Endothelial cell of umbilical vein (primary cell): ENCODE data around the gene PPP6R1. TPM values are rescaled to one million over a fixed set of nuclear protein-coding genes. Genes with fewer than 3 reads are reported as not detected.

Experiments used
- BruUV-seq: library from RNA; stranded (reverse); fragments of 400-500 nt; replicated peaks from 2 replicates; lab custom pipeline; 2021; lab: Mats Ljungman, UMichigan
- CTCF ChIA-PET: fragments of 300-600, 350-600 bp; sonication (Branson Sonifier 250); formaldehyde crosslinking; loops from one replicate; lab custom pipeline; 2021; ENCODE audit warnings: antibody characterized with exemption, inconsistent platforms; lab: Charles Lee
- POLR2A ChIA-PET: fragments of 300-600, 350-600 bp; sonication (Branson Sonifier 250); formaldehyde crosslinking; loops from one replicate; lab custom pipeline; 2021; ENCODE audit warnings: antibody characterized with exemption, inconsistent platforms; lab: Charles Lee
- DNase-seq: peaks from one replicate; pipeline ENCODE4 v3.0.0-alpha.2; 2011; ENCODE audit warnings: low read depth, low spot score
- FAIRE-seq: peaks from 2 replicates; lab custom pipeline; 2011; peaks lifted over from hg19 to GRCh38; lab: Jason Lieb, UNC
- H2AFZ ChIP-seq: 2 replicates; pipeline ENCODE4 v1.6.0; 2012; ENCODE audit warnings: low read depth, low read length, control low read depth, inconsistent platforms
- H3K27ac ChIP-seq: 2 replicates; pipeline ENCODE4 v1.5.1; 2011; ENCODE audit warnings: low read depth, mild to moderate bottlenecking, control low read depth, low read length, moderate library complexity; ENCODE audit not compliant: insufficient read depth
- H3K27me3 ChIP-seq, 2 experiments: 2 replicates each; pipeline versions ENCODE4 v1.6.0 to v1.6.1; 2011; ENCODE audit warnings: low read length in 2 of 2, mixed read lengths in 1 of 2; ENCODE audit not compliant: control insufficient read depth in 2 of 2, insufficient read depth in 2 of 2
- H3K36me3 ChIP-seq, 2 experiments: 2 replicates in 1 of 2; 3 replicates in 1 of 2; pipeline ENCODE4 v1.5.1; 2011; ENCODE audit warnings: low read length in 2 of 2, mild to moderate bottlenecking in 1 of 2, moderate library complexity in 1 of 2; ENCODE audit not compliant: control insufficient read depth in 2 of 2, insufficient read depth in 2 of 2; ENCODE audit errors: extremely low read depth in 1 of 2
- H3K4me1 ChIP-seq: 3 replicates; pipeline ENCODE4 v1.5.1; 2011; ENCODE audit warnings: mild to moderate bottlenecking, low read length; ENCODE audit not compliant: control insufficient read depth, insufficient read depth; ENCODE audit errors: extremely low read depth
- H3K4me2 ChIP-seq: 2 replicates; pipeline ENCODE4 v1.6.1; 2011; ENCODE audit warnings: low read length, control low read depth, mixed read lengths; ENCODE audit not compliant: insufficient read depth
- H3K4me3 ChIP-seq, 3 experiments: fragments of 200-600 bp in 1 of 3; sonication (generic), shearing (Covaris generic) in 1 of 3; replicated peaks in 1 of 3; 2 replicates each; pipeline ENCODE4 v1.5.1; 2011 to 2016; ENCODE audit warnings: control low read depth in 3 of 3, low read length in 3 of 3, mild to moderate bottlenecking in 2 of 3, inconsistent platforms in 1 of 3, low read depth in 1 of 3, moderate library complexity in 1 of 3; ENCODE audit not compliant: insufficient read depth in 1 of 3
- H3K79me2 ChIP-seq: 2 replicates; pipeline ENCODE4 v1.6.0; 2012; ENCODE audit warnings: low read length, inconsistent platforms; ENCODE audit not compliant: control insufficient read depth, insufficient read depth
- H3K9ac ChIP-seq: replicated peaks from 2 replicates; pipeline ENCODE3; 2011; ENCODE audit warnings: low read length, control low read depth; ENCODE audit not compliant: insufficient read depth; ENCODE audit errors: extremely low read depth
- H3K9me1 ChIP-seq: replicated peaks from 3 replicates; pipeline ENCODE4 v1.6.0; 2011; ENCODE audit warnings: mild to moderate bottlenecking, low read length; ENCODE audit not compliant: control insufficient read depth, insufficient read depth; ENCODE audit errors: extremely low read depth
- H3K9me3 ChIP-seq: replicated peaks from 2 replicates; pipeline ENCODE4 v1.5.1; 2012; ENCODE audit warnings: low read length, inconsistent platforms; ENCODE audit not compliant: control insufficient read depth, insufficient read depth
- H4K20me1 ChIP-seq: replicated peaks from 2 replicates; pipeline ENCODE3; 2011; ENCODE audit warnings: mild to moderate bottlenecking, low read length; ENCODE audit not compliant: control insufficient read depth, insufficient read depth; ENCODE audit errors: extremely low read depth
- CTCF ChIP-seq, 2 donors: IDR thresholded peaks; 1 replicate in 1 of 2; 2 replicates in 1 of 2; pipeline ENCODE4 v1.5.1; 2011; ENCODE audit warnings: low read length in 2 of 2, mild to moderate bottlenecking in 2 of 2, moderate library complexity in 2 of 2, control low read depth in 1 of 2, inconsistent platforms in 1 of 2, low read depth in 1 of 2; ENCODE audit not compliant: insufficient read depth in 1 of 2; ENCODE audit errors: extremely low read depth in 1 of 2
- EZH2 ChIP-seq: IDR thresholded peaks from 2 replicates; pipeline ENCODE4 v1.6.1; 2012; ENCODE audit warnings: borderline replicate concordance, low read depth, mild to moderate bottlenecking, moderate library complexity, low read length, inconsistent platforms; ENCODE audit not compliant: severe bottlenecking
- FOS ChIP-seq: IDR thresholded peaks from 2 replicates; pipeline ENCODE4 v1.6.1; 2011; ENCODE audit warnings: mild to moderate bottlenecking, low read length, moderate library complexity, borderline replicate concordance; ENCODE audit not compliant: insufficient read depth
- GATA2 ChIP-seq: IDR thresholded peaks from 2 replicates; pipeline ENCODE4 v1.7.0; 2011; ENCODE audit warnings: low read depth, mild to moderate bottlenecking, moderate library complexity, mixed read lengths, low read length; ENCODE audit not compliant: insufficient read length, insufficient read depth
- JUN ChIP-seq: IDR thresholded peaks from 2 replicates; pipeline ENCODE4 v1.6.1; 2011; ENCODE audit warnings: borderline replicate concordance, low read depth; ENCODE audit not compliant: insufficient read length, insufficient read depth
- MAX ChIP-seq: IDR thresholded peaks from 2 replicates; pipeline ENCODE4 v1.6.1; 2011; ENCODE audit not compliant: insufficient read depth, insufficient read length
- MYC ChIP-seq: IDR thresholded peaks from one replicate; pipeline ENCODE4 v1.6.1; 2011; ENCODE audit warnings: mild to moderate bottlenecking, low read depth, low read length
- POLR2A ChIP-seq: IDR thresholded peaks from 2 replicates; pipeline ENCODE4 v1.6.1; 2012; ENCODE audit warnings: low read depth, mild to moderate bottlenecking, control low read depth, low read length
- POLR2AphosphoS5 ChIP-seq: IDR thresholded peaks from 2 replicates; pipeline ENCODE4 v1.6.1; 2012; ENCODE audit warnings: low read depth, mild to moderate bottlenecking, control low read depth, low read length, moderate library complexity; ENCODE audit not compliant: insufficient read depth
- dilution Hi-C: fragments of 300-500 bp; cut with MboI; formaldehyde crosslinking; loops from one replicate; pipeline ENCODE4 v1.15.0; 2019; ENCODE audit warnings: low sequenced_read_pairs; ENCODE audit not compliant: extremely low pct_ligation_motif_present
- intact Hi-C: fragments of 100-400 bp; cut with micrococcal nuclease; formaldehyde crosslinking; loops from one replicate; pipeline ENCODE4 v1.10.0; 2022
- polyA plus RNA-seq, 4 experiments: library from polyadenylated mRNA; depleted of rRNA in 3 of 4; stranded (reverse) in 3 of 4; unstranded in 1 of 4; fragments of >200 nt; gene quantifications; 2 replicates each; pipeline versions ENCODE4 v1.2.1 to v1.2.3, GENCODE V29; 2011 to 2012; ENCODE audit warnings: missing spikeins in 1 of 4
- total RNA-seq: library from RNA; stranded (reverse); gene quantifications from 2 replicates; pipeline ENCODE4 v1.2.3, GENCODE V29; 2021

PPP6R1 gene
- total and polyA plus RNA-seq, 2 donors (not counting 3 experiments of a cell fraction or from before 2014, with no cell fraction given), result 35.7 to 71.8 TPM

GRCh38 chr19:55238030-55238429 lies 20.8 kb downstream of the PPP6R1 start:
- H2AFZ ChIP-seq, result no peak overlapping the region
- intact Hi-C loops, result no loop called here
- dilution Hi-C loops, result no loop called here
- TF ChIP-seq POLR2AphosphoS5 (no peak), MYC (no peak), EZH2 (no peak), CTCF (IDR thresholded peaks at IDR 0.05; ENCODE audit: extremely low read depth in 1 of 2, insufficient read depth in 1 of 2, low read depth in 1 of 2, low read length in 2 of 2) (no peak), GATA2 (no peak), MAX (no peak), POLR2A (no peak), FOS (no peak), JUN (no peak)
- no peaks in the 10 kb centered on the region for H3K9me1 ChIP-seq
- no peak overlapping the region for H3K4me3 ChIP-seq
- H3K27me3 ChIP-seq, result no peaks in the 10 kb centered on the region
- no peaks in the 10 kb centered on the region for H4K20me1 ChIP-seq
- H3K4me1 ChIP-seq, result no peaks in the 10 kb centered on the region
- no peak overlapping the region for H3K9ac ChIP-seq
- H3K4me2 ChIP-seq, result no peak overlapping the region
- H3K9me3 ChIP-seq, result no peaks in the 10 kb centered on the region
- no peaks in the 10 kb centered on the region for H3K79me2 ChIP-seq
- BruUV-seq, result no TSS peak
- peaks cover 13 to 53% of the 10 kb centered on the region in 2 experiments for H3K36me3 ChIP-seq
- no peak overlapping the region for H3K27ac ChIP-seq
- FAIRE-seq (no peak), DNase-seq (no peak)
- CTCF ChIA-PET, result no interaction called here
- POLR2A ChIA-PET, result no interaction called here
